ENCODE data around the gene SMIM35. TPM values are rescaled to one million over a fixed set of nuclear protein-coding genes. Genes with fewer than 3 reads are reported as not detected.

SMIM35 gene
- total RNA-seq, 4 donors from 2014 or later = not detected

DNA sequence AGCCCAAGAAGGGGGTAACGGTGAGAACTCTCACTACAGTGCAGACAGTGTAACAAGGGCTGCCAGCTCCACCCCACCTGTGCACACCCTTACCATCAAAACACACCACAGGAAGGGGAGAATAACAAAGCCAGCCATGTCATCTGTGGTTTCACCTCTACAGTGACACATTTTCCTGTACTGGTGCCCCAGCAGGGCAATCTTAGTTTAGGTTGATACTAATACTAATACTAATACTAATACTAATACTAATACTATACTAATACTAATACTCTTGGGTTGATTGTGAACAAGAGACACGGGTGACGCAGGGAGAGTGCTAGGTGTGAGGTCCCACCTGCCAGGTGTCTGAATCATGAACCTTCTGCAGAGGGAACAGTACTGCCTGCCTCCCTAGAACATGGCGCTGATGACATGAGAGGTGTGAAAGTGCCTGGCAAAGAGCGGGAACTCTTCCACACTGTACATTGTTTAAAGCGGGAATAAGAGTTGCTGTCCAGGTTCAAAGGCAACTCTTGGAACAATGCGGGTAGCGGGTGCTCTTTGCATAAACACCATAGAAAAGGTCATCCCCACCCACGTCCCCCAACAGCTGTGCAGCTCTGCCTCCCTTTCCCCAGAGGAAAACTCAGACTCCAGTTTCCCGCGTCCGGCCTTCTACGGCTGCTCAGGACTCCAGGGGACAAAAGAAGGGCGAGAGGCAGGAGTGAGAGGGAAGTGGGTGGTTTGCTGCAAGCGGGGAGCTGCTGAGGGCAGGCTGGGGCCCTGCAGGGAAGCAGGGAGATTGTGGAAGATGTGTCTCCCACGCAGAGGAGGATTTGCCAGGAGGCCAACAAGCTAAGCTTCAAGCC, 34.9 kb downstream of the SMIM35 start:
- DNase-seq = no peak
- Histone ChIP-seq H3K4me3 (no peak overlapping the region), H3K27ac (no peak overlapping the region), H3K4me1 (no peaks in the 10 kb centered on the region), H3K9me3 (no peaks in the 10 kb centered on the region), H3K36me3 (no peaks in the 10 kb centered on the region), H3K27me3 (no peaks in the 10 kb centered on the region)
- no peak for TF ChIP-seq POLR2A (IDR thresholded peaks at IDR 0.05)
- TF ChIP-seq, protein P1, sequence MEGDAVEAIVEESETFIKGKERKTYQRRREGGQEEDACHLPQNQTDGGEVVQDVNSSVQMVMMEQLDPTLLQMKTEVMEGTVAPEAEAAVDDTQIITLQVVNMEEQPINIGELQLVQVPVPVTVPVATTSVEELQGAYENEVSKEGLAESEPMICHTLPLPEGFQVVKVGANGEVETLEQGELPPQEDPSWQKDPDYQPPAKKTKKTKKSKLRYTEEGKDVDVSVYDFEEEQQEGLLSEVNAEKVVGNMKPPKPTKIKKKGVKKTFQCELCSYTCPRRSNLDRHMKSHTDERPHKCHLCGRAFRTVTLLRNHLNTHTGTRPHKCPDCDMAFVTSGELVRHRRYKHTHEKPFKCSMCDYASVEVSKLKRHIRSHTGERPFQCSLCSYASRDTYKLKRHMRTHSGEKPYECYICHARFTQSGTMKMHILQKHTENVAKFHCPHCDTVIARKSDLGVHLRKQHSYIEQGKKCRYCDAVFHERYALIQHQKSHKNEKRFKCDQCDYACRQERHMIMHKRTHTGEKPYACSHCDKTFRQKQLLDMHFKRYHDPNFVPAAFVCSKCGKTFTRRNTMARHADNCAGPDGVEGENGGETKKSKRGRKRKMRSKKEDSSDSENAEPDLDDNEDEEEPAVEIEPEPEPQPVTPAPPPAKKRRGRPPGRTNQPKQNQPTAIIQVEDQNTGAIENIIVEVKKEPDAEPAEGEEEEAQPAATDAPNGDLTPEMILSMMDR (IDR thresholded peaks at IDR 0.05) = no peak
- intact Hi-C loops (cut with DNase I; ENCODE audit: low total_unique reads) = loop anchor here (10.0 kb wide), 2 partner anchors 247 to 637 kb away; no protein-coding TSS in a partner anchor

DNA sequence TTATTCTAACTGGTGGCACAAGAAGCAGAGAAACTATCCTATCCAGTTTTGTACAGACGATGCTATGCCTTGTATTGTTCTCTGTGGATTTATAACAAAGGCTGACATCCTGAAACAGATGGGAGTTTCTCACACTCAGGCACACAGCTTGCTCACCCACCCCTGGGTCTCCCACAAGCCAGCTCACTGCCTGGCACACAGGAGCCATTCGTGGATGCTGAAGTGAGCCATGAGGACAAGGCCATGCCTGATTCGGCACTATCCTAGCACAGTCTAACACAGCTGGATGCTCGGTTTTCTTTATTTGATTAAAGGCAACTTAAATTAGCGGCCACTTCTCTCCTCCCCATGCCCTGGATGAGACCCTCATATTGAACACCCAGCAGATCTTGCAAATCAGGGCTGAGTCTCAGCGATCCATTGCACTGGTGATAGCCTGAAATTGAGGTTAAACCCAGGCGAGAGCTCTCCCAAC, 35.6 kb downstream of the SMIM35 start:
- intact Hi-C loops (cut with DNase I; ENCODE audit: low total_unique reads) = loop anchor here (10.0 kb wide), 2 partner anchors 246 to 636 kb away; no protein-coding TSS in a partner anchor

DNA sequence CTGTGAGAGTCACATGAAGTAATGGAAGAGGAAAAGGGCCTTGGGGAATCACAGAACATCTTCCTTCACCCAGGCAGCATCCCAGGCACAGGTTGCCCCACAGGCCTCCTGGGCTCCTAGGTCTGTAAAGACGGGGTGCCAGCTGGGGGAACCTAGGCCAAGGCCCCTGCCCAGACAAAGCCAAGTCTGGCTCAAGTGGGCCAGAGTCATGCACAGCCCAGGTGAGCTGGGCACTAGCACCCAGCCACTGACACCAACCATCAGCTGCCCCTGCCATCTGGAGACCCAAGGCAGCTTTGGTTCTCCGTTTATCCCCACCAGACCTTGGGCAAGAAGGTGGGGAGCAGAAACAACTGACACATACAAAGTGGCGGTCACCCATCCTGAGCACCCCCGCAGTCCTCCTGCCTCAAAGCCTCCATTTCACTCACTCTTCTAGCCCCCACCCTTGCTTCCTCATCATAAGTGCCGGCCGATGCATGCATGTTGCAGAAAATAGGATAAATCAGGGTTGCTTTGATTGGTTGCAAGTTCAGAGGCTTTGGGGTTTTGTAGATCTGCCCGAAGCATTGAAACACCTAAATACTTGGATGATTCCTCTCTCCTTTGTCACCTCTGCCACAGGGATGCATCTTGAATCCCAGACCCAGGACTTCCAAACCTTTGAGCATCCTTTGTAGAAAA, 36.4 kb downstream of the SMIM35 start:
- Histone ChIP-seq H3K9me3 (no peaks in the 10 kb centered on the region), H3K4me1 (no peaks in the 10 kb centered on the region), H3K27me3 (no peaks in the 10 kb centered on the region), H3K27ac (no peak overlapping the region), H3K36me3 (no peaks in the 10 kb centered on the region), H3K4me3 (no peak overlapping the region)
- intact Hi-C loops (cut with DNase I; ENCODE audit: low total_unique reads) = loop anchor here (10.0 kb wide), 2 partner anchors 246 to 636 kb away; no protein-coding TSS in a partner anchor
- TF ChIP-seq, protein P1 (IDR thresholded peaks at IDR 0.05) = no peak
- TF ChIP-seq POLR2A (IDR thresholded peaks at IDR 0.05) = no peak
- DNase-seq = no peak

More for the DNA sequence above, 35.6 kb downstream of the SMIM35 start:
- H3K27me3 ChIP-seq = no peaks in the 10 kb centered on the region
- no peak for TF ChIP-seq POLR2A (IDR thresholded peaks at IDR 0.05)
- TF ChIP-seq, protein P1 (IDR thresholded peaks at IDR 0.05) = no peak
- H3K4me1 ChIP-seq = no peaks in the 10 kb centered on the region
- no peak overlapping the region for H3K27ac ChIP-seq
- no peaks in the 10 kb centered on the region for H3K36me3 ChIP-seq
- DNase-seq = no peak
- no peaks in the 10 kb centered on the region for H3K9me3 ChIP-seq
- H3K4me3 ChIP-seq = no peak overlapping the region

DNA sequence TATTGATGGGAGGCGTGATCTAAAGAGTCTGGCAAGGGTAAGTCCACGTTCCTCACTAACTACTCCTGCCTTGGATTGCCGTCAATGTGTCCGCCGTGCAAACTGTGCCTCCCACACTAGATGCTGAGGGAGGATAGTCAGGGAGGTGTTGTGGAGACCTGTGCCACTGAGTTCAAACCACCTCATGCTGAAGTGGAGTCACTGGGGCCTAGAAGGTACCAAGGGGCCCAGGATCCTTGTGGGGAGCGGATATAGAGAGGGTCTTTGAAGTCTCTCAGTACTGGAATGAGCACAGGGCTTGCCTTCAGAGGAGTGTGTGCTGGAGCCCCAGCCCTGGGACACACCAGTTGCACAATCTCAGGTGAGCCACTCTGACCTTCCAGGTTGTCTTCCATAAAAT, 37.0 kb downstream of the SMIM35 start:
- Histone ChIP-seq H3K36me3 (no peaks in the 10 kb centered on the region), H3K4me1 (no peaks in the 10 kb centered on the region), H3K27me3 (no peaks in the 10 kb centered on the region), H3K4me3 (no peak overlapping the region), H3K9me3 (no peaks in the 10 kb centered on the region), H3K27ac (no peak overlapping the region)
- no peak for TF ChIP-seq POLR2A (IDR thresholded peaks at IDR 0.05)
- TF ChIP-seq, protein P1 (IDR thresholded peaks at IDR 0.05) = no peak
- intact Hi-C loops (cut with DNase I; ENCODE audit: low total_unique reads) = loop anchor here (10.0 kb wide), 2 partner anchors 245 to 635 kb away; no protein-coding TSS in a partner anchor
- no peak for DNase-seq
